ENCODE data around the gene ERBB4.

ERBB4 gene

GRCh38 chr2:211368467-211368866, 1170.1 kb downstream of the ERBB4 start:
- no peak for DNase-seq

GRCh38 chr2:211367711-211368110, 1170.9 kb downstream of the ERBB4 start:
- DNase-seq: no peak

DNA sequence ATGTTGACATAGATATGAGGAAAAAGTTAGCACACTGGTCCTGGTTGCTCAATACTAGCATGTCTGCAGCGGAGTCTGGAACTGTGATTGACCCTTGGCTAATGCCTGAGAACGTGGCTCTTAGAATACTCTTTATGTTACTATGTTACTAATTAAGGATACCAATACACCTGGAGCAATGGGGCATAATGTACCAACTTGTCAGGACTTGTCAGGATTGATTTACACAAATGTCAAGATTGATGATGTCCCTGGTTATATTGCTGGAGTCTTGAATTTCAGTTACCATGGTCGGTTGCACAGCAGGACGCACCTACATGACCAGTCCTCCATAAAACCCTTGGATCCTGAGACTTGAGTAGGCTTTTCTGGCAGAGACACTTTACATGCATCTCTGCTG, 1171.3 kb downstream of the ERBB4 start:
- no peak for DNase-seq

GRCh38 chr2:211364911-211365310, 1173.7 kb downstream of the ERBB4 start:
- DNase-seq: no peak

DNA sequence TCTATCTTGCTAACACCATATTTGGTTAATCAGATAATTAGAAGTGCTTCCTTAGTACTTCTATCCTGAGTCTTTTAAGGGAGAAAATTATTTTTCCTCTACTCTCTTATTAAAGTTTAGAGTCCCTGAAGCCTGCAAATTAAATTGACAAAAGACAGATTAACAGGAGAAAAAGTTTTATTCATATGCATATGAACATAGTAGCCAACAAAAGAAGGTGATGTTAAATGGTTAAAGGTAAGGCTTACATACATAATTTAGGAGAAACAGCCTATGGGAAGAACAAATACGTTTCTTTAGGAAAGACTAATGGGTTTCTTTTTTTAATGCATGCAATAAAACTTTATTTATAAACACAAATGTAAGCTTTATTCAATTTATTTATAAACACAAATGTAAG, 1177.2 kb downstream of the ERBB4 start:
- DNase-seq: no peak

GRCh38 chr2:211359347-211359746, 1179.3 kb downstream of the ERBB4 start:
- no peak for DNase-seq

GRCh38 chr2:211358504-211358903, 1180.1 kb downstream of the ERBB4 start:
- DNase-seq: no peak

DNA sequence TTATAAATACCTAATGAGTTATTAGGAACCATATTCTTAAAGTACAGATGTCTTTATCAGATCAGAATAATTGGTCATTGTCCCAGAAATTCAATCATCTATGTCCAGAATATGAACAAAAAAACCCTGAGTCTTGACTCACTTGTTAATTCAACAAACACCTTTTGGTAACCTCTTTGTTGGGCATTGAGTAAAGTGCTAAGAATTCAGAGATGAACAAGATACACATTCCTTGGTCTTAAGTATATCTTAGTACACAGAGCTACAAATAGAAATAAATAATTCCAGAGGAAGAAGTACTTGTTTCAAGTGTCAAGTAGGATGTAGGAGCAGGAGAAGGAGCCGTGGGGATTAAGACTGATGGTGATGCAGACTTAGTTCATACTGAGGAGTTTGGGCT, 1184.1 kb downstream of the ERBB4 start:
- DNase-seq: no peak

GRCh38 chr2:211351987-211352386, 1186.6 kb downstream of the ERBB4 start:
- no peak for DNase-seq

DNA sequence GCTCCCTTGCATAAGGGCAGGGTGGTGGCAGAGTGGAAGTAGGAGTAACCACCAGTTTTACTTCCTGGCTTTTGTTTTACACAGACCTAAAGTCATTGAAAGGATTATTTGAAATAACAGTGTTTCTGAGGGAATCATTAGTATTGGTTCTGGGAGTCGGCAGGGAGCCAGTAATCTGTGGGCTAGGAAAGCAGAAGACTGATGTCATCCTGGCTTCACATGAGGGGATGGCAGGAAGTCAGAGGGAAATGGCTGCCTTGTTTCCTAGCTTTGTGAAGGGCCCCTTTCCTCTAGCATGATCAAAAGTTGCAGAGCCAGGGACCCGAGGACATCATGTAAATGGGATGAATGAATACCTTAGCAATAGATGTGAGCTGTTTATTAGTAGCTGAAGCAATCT, 1189.6 kb downstream of the ERBB4 start:
- DNase-seq: no peak

- no peak for DNase-seq
Observed at GRCh38 chr2:211347328-211347727, 1191.3 kb downstream of the ERBB4 start.

DNA sequence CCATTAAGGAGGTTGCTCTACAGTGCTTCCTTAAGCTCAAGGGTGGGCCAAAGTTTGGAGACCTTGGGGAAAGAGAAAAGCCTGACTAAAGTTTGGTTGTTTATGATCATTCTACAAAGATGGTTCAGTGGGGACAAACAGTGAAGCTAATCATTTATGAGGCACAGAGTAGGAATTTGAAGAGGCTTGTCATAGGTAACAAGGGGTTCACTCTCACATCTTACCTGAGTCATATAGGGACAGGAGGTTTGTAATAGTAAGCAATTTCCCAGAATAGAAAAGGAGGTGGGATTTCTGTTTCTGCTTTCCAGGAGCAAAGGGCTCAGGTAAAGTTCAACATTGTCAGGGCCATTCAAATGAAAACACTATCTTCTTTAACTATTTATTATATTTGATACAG, 1194.3 kb downstream of the ERBB4 start:
- DNase-seq: no peak

DNA sequence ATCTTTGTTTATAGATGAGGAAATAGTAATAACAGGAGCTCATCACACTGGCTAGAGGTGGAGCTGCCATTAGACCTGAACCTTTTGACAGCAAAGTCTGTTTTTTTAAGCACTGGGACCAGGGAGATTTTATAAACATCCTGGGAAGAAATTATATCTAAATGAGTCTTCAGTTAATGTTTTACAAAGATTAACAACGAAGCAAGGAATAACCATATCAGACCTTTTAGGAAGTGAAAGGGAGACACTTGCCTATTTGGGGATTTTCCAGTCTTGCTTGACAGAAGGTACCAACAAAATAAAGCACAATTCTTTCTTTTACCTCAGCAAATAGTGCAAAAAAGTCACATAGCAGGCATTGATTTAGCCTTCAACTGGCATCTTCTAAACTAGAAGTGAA, 1205.2 kb downstream of the ERBB4 start:
- DNase-seq: no peak

GRCh38 chr2:211331736-211332135, 1206.9 kb downstream of the ERBB4 start:
- DNase-seq: no peak

GRCh38 chr2:211329882-211330281, 1208.7 kb downstream of the ERBB4 start:
- DNase-seq: no peak

- DNase-seq: no peak
Observed at GRCh38 chr2:211329421-211329820, 1209.2 kb downstream of the ERBB4 start.

GRCh38 chr2:211328126-211328525, 1210.5 kb downstream of the ERBB4 start:
- DNase-seq: no peak
